ENCODE results near the gene PNLDC1. TPM values are rescaled to one million over a fixed set of nuclear protein-coding genes. Genes with fewer than 3 reads are reported as not detected.
"Not testable (repeated sequence)": the region's sequence is repeated elsewhere in the genome, so short reads cannot be mapped to it uniquely, and the experiment has no call there.

PNLDC1 gene
- total and polyA plus RNA-seq, 2 experiments from 2014 or later = 0.09 to 0.31 TPM

GRCh38 chr6:159863341-159863740 lies 63.3 kb downstream of the PNLDC1 start:
- H3K9me3 ChIP-seq (ENCODE audit: low read depth); H3K27me3 ChIP-seq; H3K4me3 ChIP-seq; H3K36me3 ChIP-seq; H3K27ac ChIP-seq; H3K4me1 ChIP-seq (ENCODE audit: low read depth): not testable (repeated sequence)
- peak; percentile 66 to 82 for DNase-seq (ENCODE audit: low read depth in 1 of 2, low spot score in 1 of 2)
- peak; percentile 50 for TF ChIP-seq CTCF (IDR thresholded peaks at IDR 0.05; ENCODE audit: low read depth, low read length)

- H3K27ac ChIP-seq = no peak overlapping the region
- no peaks in the 10 kb centered on the region for H3K4me1 ChIP-seq (ENCODE audit: low read depth)
- H3K27me3 ChIP-seq = no peaks in the 10 kb centered on the region
- no peak for TF ChIP-seq CTCF (IDR thresholded peaks at IDR 0.05; ENCODE audit: low read depth, low read length)
- DNase-seq (ENCODE audit: low read depth in 1 of 2, low spot score in 1 of 2) = no peak
- H3K9me3 ChIP-seq (ENCODE audit: low read depth) = no peaks in the 10 kb centered on the region
- no peaks in the 10 kb centered on the region for H3K36me3 ChIP-seq
- H3K4me3 ChIP-seq = no peak overlapping the region
Observed at GRCh38 chr6:159865226-159865920, 65.3 kb downstream of the PNLDC1 start.

- H3K27ac ChIP-seq = no peak overlapping the region
- no peaks in the 10 kb centered on the region for H3K36me3 ChIP-seq
- no peak for TF ChIP-seq CTCF (IDR thresholded peaks at IDR 0.05; ENCODE audit: low read depth, low read length)
- no peak for DNase-seq (ENCODE audit: low read depth in 1 of 2, low spot score in 1 of 2)
- no peak overlapping the region for H3K4me3 ChIP-seq
- no peaks in the 10 kb centered on the region for H3K27me3 ChIP-seq
- no peaks in the 10 kb centered on the region for H3K4me1 ChIP-seq (ENCODE audit: low read depth)
- H3K9me3 ChIP-seq (ENCODE audit: low read depth) = no peaks in the 10 kb centered on the region
Observed at GRCh38 chr6:159866286-159867247, 66.5 kb downstream of the PNLDC1 start.

Other genes with a start within 250 kb of the PNLDC1 start
- gene SOD2, start 107.0 kb upstream of the PNLDC1 start, total RNA-seq = 172 and 176 TPM in 2 replicates
- gene SOD2, start 107.0 kb upstream of the PNLDC1 start, polyA plus RNA-seq = 156 and 171 TPM in 2 replicates
- gene WTAP, start 72.8 kb upstream of the PNLDC1 start, total RNA-seq = 56.9 and 64.2 TPM in 2 replicates
- 68.0 and 70.9 TPM in 2 replicates for gene WTAP, start 72.8 kb upstream of the PNLDC1 start, polyA plus RNA-seq
- 14.2 and 59.1 TPM in 2 replicates for gene ACAT2, start 38.2 kb upstream of the PNLDC1 start, total RNA-seq
- gene ACAT2, start 38.2 kb upstream of the PNLDC1 start, polyA plus RNA-seq = 45.7 and 179 TPM in 2 replicates
- gene TCP1, start 10.7 kb upstream of the PNLDC1 start, total RNA-seq = 130 and 139 TPM in 2 replicates
- 164 and 173 TPM in 2 replicates for gene TCP1, start 10.7 kb upstream of the PNLDC1 start, polyA plus RNA-seq
- 50.5 and 83.0 TPM in 2 replicates for gene MRPL18, start 9.8 kb upstream of the PNLDC1 start, total RNA-seq
- gene MRPL18, start 9.8 kb upstream of the PNLDC1 start, polyA plus RNA-seq = 73.1 and 75.6 TPM in 2 replicates
- not detected in 2 replicates for gene MAS1, start 90.7 kb downstream of the PNLDC1 start, total RNA-seq
- gene MAS1, start 90.7 kb downstream of the PNLDC1 start, polyA plus RNA-seq = not detected in 2 replicates
- 32.6 and 45.4 TPM in 2 replicates for gene IGF2R, start 168.8 kb downstream of the PNLDC1 start, total RNA-seq
- gene IGF2R, start 168.8 kb downstream of the PNLDC1 start, polyA plus RNA-seq = 25.8 and 31.6 TPM in 2 replicates

Measured in cardiac muscle cell (in vitro differentiated cells and primary cell).